Measurements from ENCODE around the gene AGRN.
"Not testable (repeated sequence)": the region's sequence is repeated elsewhere in the genome, so short reads cannot be mapped to it uniquely, and the experiment has no call there.

The AGRN gene

GRCh38 chr1:999725-1000356 is 20.1 kb upstream of the AGRN start, which contains the start of gene HES4:
HES4 (minus strand) TSS chr1:1000097; CDS start chr1:999973, 124 bp downstream.
- FAIRE-seq (peak; percentile 69), DNase-seq (ENCODE audit: extremely low spot score, insufficient read length, low read depth) (no peak)

GRCh38 chr1:1000357-1001056 is 19.4 kb upstream of the AGRN start:
- DNase-seq (ENCODE audit: extremely low spot score, insufficient read length, low read depth) = no peak

GRCh38 chr1:1001057-1001783 is 18.7 kb upstream of the AGRN start:
- DNase-seq (ENCODE audit: extremely low spot score, insufficient read length, low read depth) (no peak), FAIRE-seq (no peak)

More at GRCh38 chr1:1000357-1001056, 19.4 kb upstream of the AGRN start:
- peak; percentile 42 for FAIRE-seq

- FAIRE-seq = no peak
- DNase-seq (ENCODE audit: extremely low spot score, insufficient read length, low read depth) = no peak
These were observed 16.1 kb upstream of the AGRN start for GRCh38 chr1:1003618-1004419.

- DNase-seq (ENCODE audit: extremely low spot score, insufficient read length, low read depth) (no peak), FAIRE-seq (no peak)
These were observed 15.5 kb upstream of the AGRN start for GRCh38 chr1:1004420-1004779.

GRCh38 chr1:1004780-1005697 is 14.9 kb upstream of the AGRN start:
- DNase-seq (ENCODE audit: extremely low spot score, insufficient read length, low read depth) (no peak), FAIRE-seq (peak; percentile 9)

- FAIRE-seq = no peak
- no peak for DNase-seq (ENCODE audit: extremely low spot score, insufficient read length, low read depth)
These were observed 14.1 kb upstream of the AGRN start for GRCh38 chr1:1005774-1006304.

- no peak for DNase-seq (ENCODE audit: extremely low spot score, insufficient read length, low read depth)
- no peak for FAIRE-seq
These were observed 13.4 kb upstream of the AGRN start for GRCh38 chr1:1006305-1007159.

GRCh38 chr1:1010131-1010530 is 9.8 kb upstream of the AGRN start:
- FAIRE-seq; DNase-seq (ENCODE audit: extremely low spot score, insufficient read length, low read depth): not testable (repeated sequence)

GRCh38 chr1:1011396-1011949 is 8.4 kb upstream of the AGRN start:
- no peak for DNase-seq (ENCODE audit: extremely low spot score, insufficient read length, low read depth)
- no peak for FAIRE-seq

- FAIRE-seq = not testable (repeated sequence)
These were observed 7.2 kb upstream of the AGRN start for GRCh38 chr1:1012736-1013104.

GRCh38 chr1:1013105-1013921 is 6.6 kb upstream of the AGRN start, which contains the start of gene ISG15:
ISG15 (plus strand) TSS chr1:1013497; CDS start chr1:1013574, 77 bp downstream.
- FAIRE-seq (peak; percentile 93), DNase-seq (ENCODE audit: extremely low spot score, insufficient read length, low read depth) (no peak)

More at GRCh38 chr1:1012736-1013104, 7.2 kb upstream of the AGRN start:
- DNase-seq (ENCODE audit: extremely low spot score, insufficient read length, low read depth) = not testable (repeated sequence)

GRCh38 chr1:1013922-1014648 is 5.8 kb upstream of the AGRN start:
- FAIRE-seq = peak; percentile 33
- no peak for DNase-seq (ENCODE audit: extremely low spot score, insufficient read length, low read depth)

- FAIRE-seq = no peak
- no peak for DNase-seq (ENCODE audit: extremely low spot score, insufficient read length, low read depth)
These were observed 4.9 kb upstream of the AGRN start for GRCh38 chr1:1014799-1015681.

Data from GM18507 (cell line).